ENCODE results near the gene ACVR1B. TPM values are rescaled to one million over a fixed set of nuclear protein-coding genes. Genes with fewer than 3 reads are reported as not detected.

The ACVR1B gene
- total RNA-seq, 1 donor from 2014 or later, result 13.8 TPM

GRCh38 chr12:51932218-51933076, 19.1 kb upstream of the ACVR1B start:
- no peak for DNase-seq (ENCODE audit: low spot score)
- no peak overlapping the region for H3K4me3 Mint-ChIP-seq

GRCh38 chr12:51934080-51934479, 17.4 kb upstream of the ACVR1B start:
- peaks cover 11% of the 10 kb centered on the region for H3K4me1 Mint-ChIP-seq
- Histone ChIP-seq H2AFZ (replicated peaks) (no peak overlapping the region), H3K79me2 (ENCODE audit: low read depth) (no peaks in the 10 kb centered on the region), H3K4me1 (peaks cover 13% of the 10 kb centered on the region), H3K9ac (no peak overlapping the region), H4K20me1 (ENCODE audit: low read depth) (no peaks in the 10 kb centered on the region), H3F3A (ENCODE audit: low read depth) (peaks cover 4% of the 10 kb centered on the region), H3K27me3 (no peaks in the 10 kb centered on the region), H3K27ac (no peak overlapping the region), H3K36me3 (no peaks in the 10 kb centered on the region), H3K4me2 (no peak overlapping the region), H3K4me3 (no peak overlapping the region), H3K9me3 (ENCODE audit: low read depth) (no peaks in the 10 kb centered on the region)
- H3K4me3 Mint-ChIP-seq, result no peak overlapping the region
- H3K36me3 Mint-ChIP-seq, result no peaks in the 10 kb centered on the region
- no peak for TF ChIP-seq EZH2 (IDR thresholded peaks at IDR 0.05)
- no peak for TF ChIP-seq EZH2phosphoT487 (IDR thresholded peaks at IDR 0.05)
- no peak for TF ChIP-seq CTCF (IDR thresholded peaks at IDR 0.05)
- no peak overlapping the region for H3K27ac Mint-ChIP-seq
- peaks cover 6% of the 10 kb centered on the region for H3K27me3 Mint-ChIP-seq (ENCODE audit: insufficient read depth, low read depth)
- no peak for DNase-seq (ENCODE audit: low spot score)
- no peaks in the 10 kb centered on the region for H3K9me3 Mint-ChIP-seq

More at GRCh38 chr12:51932218-51933076, 19.1 kb upstream of the ACVR1B start:
- Histone ChIP-seq H3K4me2 (no peak overlapping the region), H3F3A (ENCODE audit: low read depth) (peaks cover under 1% of the 10 kb centered on the region), H4K20me1 (ENCODE audit: low read depth) (no peaks in the 10 kb centered on the region), H3K36me3 (no peaks in the 10 kb centered on the region), H2AFZ (replicated peaks) (no peak overlapping the region), H3K27me3 (no peaks in the 10 kb centered on the region), H3K4me3 (no peak overlapping the region), H3K9ac (no peak overlapping the region), H3K4me1 (peaks cover 4% of the 10 kb centered on the region), H3K79me2 (ENCODE audit: low read depth) (no peaks in the 10 kb centered on the region), H3K9me3 (ENCODE audit: low read depth) (no peaks in the 10 kb centered on the region), H3K27ac (no peak overlapping the region)
- Mint-ChIP-seq H3K27me3 (ENCODE audit: insufficient read depth, low read depth) (peaks cover 6% of the 10 kb centered on the region), H3K9me3 (no peaks in the 10 kb centered on the region), H3K4me1 (peaks cover 7% of the 10 kb centered on the region), H3K36me3 (no peaks in the 10 kb centered on the region), H3K27ac (no peak overlapping the region)
- TF ChIP-seq CTCF (IDR thresholded peaks at IDR 0.05) (no peak), EZH2 (IDR thresholded peaks at IDR 0.05) (no peak), EZH2phosphoT487 (IDR thresholded peaks at IDR 0.05) (no peak)

- H3K9me3 Mint-ChIP-seq, result no peaks in the 10 kb centered on the region
- no peaks in the 10 kb centered on the region for H4K20me1 ChIP-seq (ENCODE audit: low read depth)
- H3K36me3 Mint-ChIP-seq, result no peaks in the 10 kb centered on the region
- H3K4me1 Mint-ChIP-seq, result peaks cover 20% of the 10 kb centered on the region
- H3K27ac ChIP-seq, result no peak overlapping the region
- H3K27ac Mint-ChIP-seq, result no peak overlapping the region
- no peak overlapping the region for H3K9ac ChIP-seq
- peak; percentile 53 for DNase-seq (ENCODE audit: low spot score)
- H3F3A ChIP-seq (ENCODE audit: low read depth), result peaks cover 4% of the 10 kb centered on the region
- H3K36me3 ChIP-seq, result no peaks in the 10 kb centered on the region
- no peak overlapping the region for H3K4me3 Mint-ChIP-seq
- peak overlapping the region; percentile 25 for H3K4me2 ChIP-seq
- no peaks in the 10 kb centered on the region for H3K27me3 ChIP-seq
- H3K9me3 ChIP-seq (ENCODE audit: low read depth), result no peaks in the 10 kb centered on the region
- no peaks in the 10 kb centered on the region for H3K79me2 ChIP-seq (ENCODE audit: low read depth)
- no peak overlapping the region for H3K4me3 ChIP-seq
- TF ChIP-seq CTCF (IDR thresholded peaks at IDR 0.05), result no peak
- H3K4me1 ChIP-seq, result peaks cover 13% of the 10 kb centered on the region
- peaks cover 13% of the 10 kb centered on the region for H3K27me3 Mint-ChIP-seq (ENCODE audit: insufficient read depth, low read depth)
- H2AFZ ChIP-seq (replicated peaks), result peak overlapping the region; percentile 14
These were observed 13.6 kb upstream of the ACVR1B start for GRCh38 chr12:51937926-51938325.
